Endodermal cell (in vitro differentiated cells): ENCODE data around the gene PPAN. TPM values are rescaled to one million over a fixed set of nuclear protein-coding genes. Genes with fewer than 3 reads are reported as not detected.
A peak's percentile ranks its signal among the peaks of the same experiment; 100 is the strongest.

Source experiments
- DNase-seq: peaks from one replicate; pipeline ENCODE4 v3.0.0-alpha.2; 2017
- H3K27ac ChIP-seq: 2 replicates; pipeline ENCODE4 v1.5.1; 2013; ENCODE audit warnings: mild to moderate bottlenecking, low read depth, low read length, moderate library complexity
- H3K27me3 ChIP-seq: 2 replicates; pipeline ENCODE4 v1.6.1; 2013; ENCODE audit warnings: mild to moderate bottlenecking, low read length, moderate library complexity; ENCODE audit not compliant: insufficient read depth, control insufficient read depth, poor library complexity, severe bottlenecking
- H3K36me3 ChIP-seq: 2 replicates; pipeline ENCODE4 v1.7.0; 2013; ENCODE audit warnings: mild to moderate bottlenecking, low read length, moderate library complexity; ENCODE audit not compliant: control insufficient read depth, insufficient read depth
- H3K4me1 ChIP-seq: one replicate; pipeline ENCODE4 v1.7.0; 2013; ENCODE audit warnings: low read length; ENCODE audit not compliant: control insufficient read depth, insufficient read depth
- H3K4me3 ChIP-seq: 2 replicates; pipeline ENCODE4 v1.5.1; 2013; ENCODE audit warnings: mild to moderate bottlenecking, low read length, moderate library complexity
- H3K9ac ChIP-seq: 2 replicates; pipeline ENCODE4 v1.6.1; 2013; ENCODE audit warnings: mild to moderate bottlenecking, low read length, moderate library complexity; ENCODE audit not compliant: poor library complexity, severe bottlenecking; ENCODE audit errors: extremely low read depth
- H3K9me3 ChIP-seq: 2 replicates; pipeline ENCODE4 v1.6.1; 2013; ENCODE audit warnings: mild to moderate bottlenecking, low read length, moderate library complexity; ENCODE audit not compliant: control insufficient read depth
- H3K27ac Mint-ChIP-seq: 2 replicates; pipeline ENCODE4 v1.8.0; 2020; ENCODE audit warnings: mixed read lengths
- H3K27me3 Mint-ChIP-seq: 2 replicates; pipeline ENCODE4 v1.8.0; 2021; ENCODE audit warnings: mild to moderate bottlenecking, mixed read lengths; ENCODE audit not compliant: insufficient read depth
- H3K36me3 Mint-ChIP-seq: 2 replicates; pipeline ENCODE4 v1.8.0; 2020; ENCODE audit warnings: low read depth, mixed read lengths
- H3K4me1 Mint-ChIP-seq: 2 replicates; pipeline ENCODE4 v1.8.0; 2020; ENCODE audit warnings: mixed read lengths
- H3K4me3 Mint-ChIP-seq: 2 replicates; pipeline ENCODE4 v1.8.0; 2020; ENCODE audit warnings: mild to moderate bottlenecking, moderate library complexity, mixed read lengths
- H3K9me3 Mint-ChIP-seq: 2 replicates; pipeline ENCODE4 v1.8.0; 2020; ENCODE audit warnings: mild to moderate bottlenecking, mixed read lengths
- CTCF ChIP-seq: fragments of 200-600 bp; sonication (generic); conservative IDR thresholded peaks from 2 replicates; pipeline ENCODE4 v1.5.0; 2021; ENCODE audit warnings: antibody characterized with exemption, mild to moderate bottlenecking
- WGBS, 2 experiments: methylation state at CpG; one replicate each; pipeline versions ENCODE4 v1.1.5 to v1.1.7; 2013; ENCODE audit warnings: missing lambda C conversion rate in 2 of 2, mixed read lengths in 1 of 2; ENCODE audit not compliant: insufficient coverage in 1 of 2, insufficient read length in 1 of 2; 5-methylcytosine and 5-hydroxymethylcytosine counted together
- total RNA-seq, 2 donors: library from RNA; stranded (reverse); fragmentation: NEBNext Ultra II Directional in 1 of 2; extraction: Animal tissue kit (Norgen Biotek cat#: 25700) in 1 of 2; gene quantifications; 2 replicates in 1 of 2; 3 replicates in 1 of 2; pipeline ENCODE4 v1.2.1, GENCODE V29; 2021

Gene PPAN
- total RNA-seq, 2 donors from 2014 or later: 40.3 to 54.0 TPM

- no peaks in the 10 kb centered on the region for H3K36me3 ChIP-seq
- peaks cover 21% of the 10 kb centered on the region for H3K27me3 ChIP-seq
- no peaks in the 10 kb centered on the region for H3K9me3 Mint-ChIP-seq
- H3K4me3 Mint-ChIP-seq: no peak overlapping the region
- no peak overlapping the region for H3K27ac Mint-ChIP-seq
- TF ChIP-seq CTCF: no peak
- H3K27me3 Mint-ChIP-seq: peaks cover 37% of the 10 kb centered on the region
- no peaks in the 10 kb centered on the region for H3K4me1 Mint-ChIP-seq
- no peak overlapping the region for H3K9ac ChIP-seq
- H3K27ac ChIP-seq: no peak overlapping the region
- H3K4me1 ChIP-seq: no peaks in the 10 kb centered on the region
- no peak for DNase-seq
- no peak overlapping the region for H3K4me3 ChIP-seq
- peaks cover 2% of the 10 kb centered on the region for H3K36me3 Mint-ChIP-seq
- WGBS, 2 experiments: 94% methylated on average over 4 to 9 of the region's 9 CpGs
- peaks cover 6% of the 10 kb centered on the region for H3K9me3 ChIP-seq
These were observed 13.4 kb upstream of the PPAN start for GRCh38 chr19:10092648-10093294.

GRCh38 chr19:10093295-10094186, 12.6 kb upstream of the PPAN start:
- H3K9me3 ChIP-seq: peaks cover 6% of the 10 kb centered on the region
- no peak overlapping the region for H3K4me3 Mint-ChIP-seq
- H3K27me3 Mint-ChIP-seq: peaks cover 45% of the 10 kb centered on the region
- no peaks in the 10 kb centered on the region for H3K36me3 ChIP-seq
- peaks cover 2% of the 10 kb centered on the region for H3K36me3 Mint-ChIP-seq
- H3K27me3 ChIP-seq: peaks cover 21% of the 10 kb centered on the region
- TF ChIP-seq CTCF: no peak
- DNase-seq: peak; percentile 73
- H3K4me1 Mint-ChIP-seq: no peaks in the 10 kb centered on the region
- H3K9ac ChIP-seq: no peak overlapping the region
- H3K4me1 ChIP-seq: no peaks in the 10 kb centered on the region
- no peak overlapping the region for H3K27ac ChIP-seq
- H3K4me3 ChIP-seq: no peak overlapping the region
- H3K27ac Mint-ChIP-seq: no peak overlapping the region
- no peaks in the 10 kb centered on the region for H3K9me3 Mint-ChIP-seq
- WGBS, 2 experiments: 85 to 89% methylated on average over 15 to 22 of the region's 22 CpGs

GRCh38 chr19:10095622-10095947, 10.6 kb upstream of the PPAN start:
- Mint-ChIP-seq H3K4me1 (no peaks in the 10 kb centered on the region), H3K36me3 (no peaks in the 10 kb centered on the region), H3K27me3 (peaks cover 56% of the 10 kb centered on the region), H3K27ac (no peak overlapping the region), H3K9me3 (no peaks in the 10 kb centered on the region), H3K4me3 (no peak overlapping the region)
- Histone ChIP-seq H3K36me3 (no peaks in the 10 kb centered on the region), H3K4me1 (no peaks in the 10 kb centered on the region), H3K27me3 (peaks cover 21% of the 10 kb centered on the region), H3K9me3 (peaks cover 6% of the 10 kb centered on the region), H3K9ac (no peak overlapping the region), H3K27ac (no peak overlapping the region), H3K4me3 (no peak overlapping the region)
- WGBS, 2 experiments: 62 to 66% methylated on average over 3 to 5 of the region's 7 CpGs
- DNase-seq: no peak
- no peak for TF ChIP-seq CTCF
